NCI-H1092 treated with DMSO at 0.1 percent for 48 hours (cell line): ENCODE measurements around the gene MYO18A.
A peak's percentile ranks its signal among the peaks of the same experiment; 100 is the strongest.

Experiments
- DNase-seq: peaks from one replicate; lab custom pipeline; 2025; lab: John Stamatoyannopoulos, UW

The MYO18A gene

GRCh38 chr17:29124135-29124924, 55.9 kb downstream of the MYO18A start:
- peak; percentile 63 for DNase-seq

GRCh38 chr17:29123111-29123510, 57.1 kb downstream of the MYO18A start:
- no peak for DNase-seq

GRCh38 chr17:29121442-29121841, 58.8 kb downstream of the MYO18A start:
- DNase-seq = no peak

DNA sequence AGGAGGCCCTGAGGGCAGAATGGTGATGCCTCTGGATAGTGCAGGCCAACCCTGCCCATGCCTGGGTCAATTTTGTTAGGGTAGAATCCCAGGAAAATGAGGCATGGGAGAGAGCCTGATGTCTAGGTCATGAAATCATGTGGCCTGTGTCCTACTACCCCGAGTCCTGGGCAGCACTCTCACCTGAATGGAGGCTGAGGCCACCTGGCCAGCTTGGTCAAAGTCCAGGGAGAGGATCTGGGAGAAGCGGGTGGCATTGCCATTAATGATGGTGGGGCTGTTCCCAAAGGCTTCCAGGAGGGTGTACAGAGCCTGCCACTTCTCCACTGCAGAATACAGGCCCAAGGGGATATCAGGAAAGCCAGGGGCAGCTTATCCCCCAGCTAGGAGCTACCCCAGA, 59.8 kb downstream of the MYO18A start:
- no peak for DNase-seq

GRCh38 chr17:29119265-29119664, 60.9 kb downstream of the MYO18A start:
- DNase-seq = no peak

- peak; percentile 44 for DNase-seq
These were observed 63.1 kb downstream of the MYO18A start for GRCh38 chr17:29116804-29117753.

DNA sequence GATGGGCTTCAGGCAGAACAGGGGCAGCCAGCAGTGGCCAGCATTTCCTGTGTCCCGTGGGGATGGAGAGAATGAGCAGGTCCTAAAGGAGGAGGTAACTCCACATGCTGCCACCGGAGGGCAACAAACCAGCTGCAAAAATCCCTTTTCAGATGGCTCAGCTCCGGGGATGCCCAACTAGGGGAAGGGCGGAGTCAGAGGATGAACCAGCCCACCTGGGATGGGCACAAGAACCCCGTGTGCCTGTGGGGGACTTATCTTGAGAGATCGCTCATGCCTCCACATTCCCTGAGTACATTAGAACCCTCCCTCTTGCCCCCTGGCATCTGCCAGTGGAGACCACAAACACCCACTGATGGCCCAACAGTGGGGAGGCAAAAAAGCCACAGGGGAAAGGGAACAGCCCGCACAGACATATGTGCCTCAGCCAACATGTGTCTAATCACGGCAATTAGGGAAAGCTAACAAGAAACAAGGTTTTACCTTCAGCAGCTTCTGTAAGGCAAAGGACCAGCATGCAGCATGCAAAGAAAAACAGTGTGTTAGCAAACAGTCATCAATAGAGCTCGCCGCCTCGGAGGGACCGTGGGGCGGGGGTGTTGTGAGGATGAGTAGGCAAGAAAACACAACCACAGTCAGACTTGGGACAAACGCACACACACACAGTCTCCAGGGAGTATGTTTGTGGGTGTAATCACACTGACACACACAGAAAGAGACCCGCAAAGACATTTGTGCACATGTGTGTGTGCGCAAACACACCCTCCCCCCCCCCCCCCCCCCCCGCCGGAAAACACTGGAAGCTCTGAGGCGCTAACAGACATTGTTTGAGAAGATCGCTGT, 64.0 kb downstream of the MYO18A start:
- peak; percentile 39 for DNase-seq

GRCh38 chr17:29115435-29115834, 64.8 kb downstream of the MYO18A start:
- no peak for DNase-seq

DNA sequence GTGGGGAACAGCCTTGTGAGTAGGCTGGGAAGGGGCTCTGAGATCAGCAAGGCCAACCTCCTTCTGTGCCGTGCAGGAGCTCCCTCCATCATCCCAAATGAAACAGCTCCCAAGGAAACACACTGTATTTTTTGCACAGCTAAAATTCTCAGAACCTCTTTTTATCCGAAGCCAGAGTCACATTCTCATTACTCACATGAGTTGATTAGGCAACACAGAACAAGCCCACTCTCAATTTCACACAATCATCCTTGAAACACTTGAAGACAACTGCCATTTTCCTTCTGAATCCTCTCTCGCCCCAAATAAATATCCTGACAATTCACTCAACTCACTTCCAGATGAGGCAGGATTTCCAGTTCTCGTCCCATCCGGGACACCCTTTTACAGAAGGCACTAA, 66.1 kb downstream of the MYO18A start:
- no peak for DNase-seq

GRCh38 chr17:29113334-29113733, 66.9 kb downstream of the MYO18A start:
- DNase-seq = peak; percentile 60

DNA sequence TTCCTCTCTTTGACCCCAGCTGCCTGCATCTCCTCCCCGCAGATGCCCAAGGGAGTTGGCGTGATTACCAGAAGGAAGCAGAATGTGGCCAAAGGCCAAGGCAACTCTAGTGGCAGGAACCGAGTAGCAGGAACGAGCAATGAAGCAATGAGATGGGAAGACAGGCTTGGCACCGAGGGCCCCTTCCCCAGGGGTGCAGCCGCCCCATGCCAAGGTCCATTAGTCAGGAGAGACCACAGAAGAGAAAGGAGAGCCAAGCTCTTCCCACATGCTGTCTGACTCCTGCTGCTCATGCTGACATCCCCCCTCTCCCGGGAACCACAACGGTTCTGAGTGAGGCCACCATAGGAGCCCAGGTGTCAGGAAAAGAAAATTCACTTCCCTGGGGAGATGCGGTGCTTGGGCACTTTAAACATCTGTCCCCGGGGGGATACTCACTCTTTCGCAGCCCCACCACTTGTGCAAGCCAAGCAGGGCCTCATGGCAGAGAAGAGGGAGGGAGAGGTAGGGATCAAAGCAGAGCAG, 67.4 kb downstream of the MYO18A start:
- DNase-seq = peak; percentile 89

- DNase-seq = peak; percentile 57
These were observed 68.2 kb downstream of the MYO18A start for GRCh38 chr17:29111816-29112499.

- DNase-seq = no peak
These were observed 69.8 kb downstream of the MYO18A start for GRCh38 chr17:29110372-29110757.

- DNase-seq = no peak
These were observed 70.5 kb downstream of the MYO18A start for GRCh38 chr17:29109477-29110371.

GRCh38 chr17:29108823-29109476, 71.2 kb downstream of the MYO18A start:
- no peak for DNase-seq

DNA sequence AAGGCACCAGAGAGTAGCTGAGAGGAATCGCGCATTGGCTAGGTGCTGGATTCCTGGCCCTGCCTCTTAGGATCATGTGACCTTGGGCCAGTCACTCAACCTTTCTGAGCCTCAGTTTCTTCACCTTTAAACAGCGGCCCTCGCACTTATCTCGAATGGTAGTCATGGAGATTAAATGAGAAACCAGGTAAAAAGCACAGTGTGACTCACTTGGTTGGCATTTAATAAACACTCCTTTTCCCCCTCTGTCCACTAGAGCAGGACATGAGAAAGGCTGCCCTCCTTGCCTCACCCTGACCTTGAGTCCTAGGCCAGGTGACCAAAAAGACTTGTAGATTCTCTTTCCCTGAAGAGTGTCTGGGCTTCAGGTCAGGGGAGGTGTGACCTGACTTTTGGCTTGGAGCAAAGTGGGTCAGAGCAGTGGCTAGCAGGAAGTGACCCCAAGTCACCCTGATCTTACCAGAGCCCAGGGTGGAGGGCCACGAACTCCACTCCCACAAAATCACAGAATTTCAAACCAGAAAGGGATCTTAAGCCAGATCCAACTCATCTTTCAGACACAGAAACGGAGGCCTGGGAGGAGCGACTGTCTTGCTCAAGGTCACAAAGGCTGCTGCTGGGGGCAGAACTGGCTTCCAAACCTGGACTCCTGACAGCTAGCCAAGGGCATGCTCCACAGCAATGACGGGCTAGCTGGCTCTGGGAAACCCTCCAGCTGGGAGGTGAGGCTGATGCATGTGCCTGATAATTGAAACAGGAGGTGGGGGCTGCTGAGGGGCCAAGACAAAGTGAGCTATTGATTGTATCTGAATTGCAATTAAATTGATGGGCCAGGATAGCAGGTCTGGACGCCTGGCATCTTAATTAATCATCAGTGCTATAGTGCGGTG, 72.0 kb downstream of the MYO18A start:
- peak; percentile 66 for DNase-seq

DNA sequence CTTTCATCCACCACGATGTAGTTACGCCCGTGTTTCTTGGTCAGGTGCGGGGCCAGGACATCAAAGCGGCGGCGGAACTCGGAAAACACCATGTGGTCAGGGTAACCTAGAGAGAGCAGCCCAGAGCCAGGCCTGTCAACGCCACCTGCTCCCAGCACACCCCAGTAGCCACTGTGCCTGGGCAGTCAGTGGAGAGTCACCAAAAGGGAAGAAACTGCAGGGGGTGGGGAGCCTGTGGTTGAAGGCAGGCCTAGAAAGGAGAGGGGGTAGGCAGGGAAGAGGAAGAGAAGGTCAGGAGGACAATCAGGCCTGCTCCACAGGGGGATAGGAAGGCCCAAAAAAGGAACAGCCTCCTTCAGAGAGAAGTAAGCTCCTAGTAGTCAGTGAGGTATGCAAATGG, 73.1 kb downstream of the MYO18A start:
- no peak for DNase-seq

- DNase-seq = no peak
These were observed 76.9 kb downstream of the MYO18A start for GRCh38 chr17:29103341-29103740.

DNA sequence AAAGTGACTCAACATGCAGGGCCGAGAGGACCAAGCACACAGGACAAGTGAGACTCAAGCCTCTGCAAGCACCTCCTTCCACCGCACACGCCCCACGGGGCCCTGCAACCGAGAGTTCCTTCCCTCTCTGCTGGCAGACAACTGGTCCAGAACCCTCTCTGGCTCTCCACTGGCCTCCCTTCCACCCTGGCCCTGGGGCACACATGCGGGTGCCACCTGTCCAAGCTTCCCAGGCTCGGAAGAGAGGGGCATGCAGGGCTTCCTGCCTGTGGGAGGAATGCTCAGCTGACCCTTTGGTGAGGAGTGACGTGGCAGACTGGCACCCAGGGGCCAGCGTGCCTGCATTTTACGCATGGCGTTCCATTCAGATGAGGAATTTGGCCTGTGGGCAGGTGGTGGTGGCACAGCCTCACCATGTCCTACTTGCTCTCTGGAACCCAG, 77.4 kb downstream of the MYO18A start:
- no peak for DNase-seq
